ENCODE results near the gene SPTA1. TPM values are rescaled to one million over a fixed set of nuclear protein-coding genes. Genes with fewer than 3 reads are reported as not detected.
A peak's percentile ranks its signal among the peaks of the same experiment; 100 is the strongest.

The SPTA1 gene
- polyA plus RNA-seq, 3 donors: 0.19 to 0.28 TPM; not detected in 1

- H2AFZ ChIP-seq (ENCODE audit: insufficient read depth, low read depth, low read length, poor library complexity, severe bottlenecking): no peak overlapping the region
- H3K36me3 Mint-ChIP-seq: no peaks in the 10 kb centered on the region
- H3K36me3 ChIP-seq (replicated peaks in 1 of 2; ENCODE audit: control insufficient read depth in 1 of 2, insufficient read depth in 2 of 2, low read length in 2 of 2): no peaks in the 10 kb centered on the region
- H3K4me2 ChIP-seq (replicated peaks; ENCODE audit: extremely low read depth, low read length, poor library complexity, severe bottlenecking): no peak overlapping the region
- no peaks in the 10 kb centered on the region for H3K79me2 ChIP-seq (ENCODE audit: insufficient read depth, low read length)
- peaks cover 0 to 2% (median 0%) of the 10 kb centered on the region in 7 donors for H3K9me3 Mint-ChIP-seq
- H3K27me3 ChIP-seq (ENCODE audit: control insufficient read depth in 2 of 2, insufficient read depth in 2 of 2, low read length in 2 of 2): no peaks in the 10 kb centered on the region
- no peaks in the 10 kb centered on the region for H3K27me3 Mint-ChIP-seq (ENCODE audit: low read depth in 3 of 3)
- H3K4me3 ChIP-seq (replicated peaks in 1 of 3; ENCODE audit: low read depth in 2 of 3, low read length in 3 of 3): no peak overlapping the region
- intact Hi-C loops (cut with micrococcal nuclease): no loop called here
- no peak overlapping the region for H3K27ac ChIP-seq (ENCODE audit: low read depth in 1 of 2, low read length in 2 of 2)
- H3K4me1 ChIP-seq (ENCODE audit: control insufficient read depth in 1 of 2, insufficient read depth in 2 of 2, low read length in 2 of 2): peaks cover 3 to 14% of the 10 kb centered on the region in 2 donors
- H3K27ac Mint-ChIP-seq: peak overlapping the region in 1 of 7 donors; percentile 54
- TF ChIP-seq, protein P1, sequence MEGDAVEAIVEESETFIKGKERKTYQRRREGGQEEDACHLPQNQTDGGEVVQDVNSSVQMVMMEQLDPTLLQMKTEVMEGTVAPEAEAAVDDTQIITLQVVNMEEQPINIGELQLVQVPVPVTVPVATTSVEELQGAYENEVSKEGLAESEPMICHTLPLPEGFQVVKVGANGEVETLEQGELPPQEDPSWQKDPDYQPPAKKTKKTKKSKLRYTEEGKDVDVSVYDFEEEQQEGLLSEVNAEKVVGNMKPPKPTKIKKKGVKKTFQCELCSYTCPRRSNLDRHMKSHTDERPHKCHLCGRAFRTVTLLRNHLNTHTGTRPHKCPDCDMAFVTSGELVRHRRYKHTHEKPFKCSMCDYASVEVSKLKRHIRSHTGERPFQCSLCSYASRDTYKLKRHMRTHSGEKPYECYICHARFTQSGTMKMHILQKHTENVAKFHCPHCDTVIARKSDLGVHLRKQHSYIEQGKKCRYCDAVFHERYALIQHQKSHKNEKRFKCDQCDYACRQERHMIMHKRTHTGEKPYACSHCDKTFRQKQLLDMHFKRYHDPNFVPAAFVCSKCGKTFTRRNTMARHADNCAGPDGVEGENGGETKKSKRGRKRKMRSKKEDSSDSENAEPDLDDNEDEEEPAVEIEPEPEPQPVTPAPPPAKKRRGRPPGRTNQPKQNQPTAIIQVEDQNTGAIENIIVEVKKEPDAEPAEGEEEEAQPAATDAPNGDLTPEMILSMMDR (IDR thresholded peaks at IDR 0.05): no peak
- no peak overlapping the region for H3K4me3 Mint-ChIP-seq
- no peaks in the 10 kb centered on the region for H4K20me1 ChIP-seq (ENCODE audit: insufficient read depth, low read length)
- whole genome bisulfite sequencing (ENCODE audit: insufficient coverage): no CpG with 5 or more reads among the region's 4 CpGs
- no peak for DNase-seq
- no peaks in the 10 kb centered on the region for H3K9me3 ChIP-seq (replicated peaks in 1 of 2; ENCODE audit: control insufficient read depth in 1 of 2, insufficient read depth in 1 of 2, low read length in 2 of 2)
- H3K4me1 Mint-ChIP-seq: peaks cover 17% of the 10 kb centered on the region
- no peak overlapping the region for H3K9ac ChIP-seq (ENCODE audit: insufficient read depth, low read length, poor library complexity, severe bottlenecking)
Measured at GRCh38 chr1:158730453-158730852, 43.9 kb upstream of the SPTA1 start.

DNA sequence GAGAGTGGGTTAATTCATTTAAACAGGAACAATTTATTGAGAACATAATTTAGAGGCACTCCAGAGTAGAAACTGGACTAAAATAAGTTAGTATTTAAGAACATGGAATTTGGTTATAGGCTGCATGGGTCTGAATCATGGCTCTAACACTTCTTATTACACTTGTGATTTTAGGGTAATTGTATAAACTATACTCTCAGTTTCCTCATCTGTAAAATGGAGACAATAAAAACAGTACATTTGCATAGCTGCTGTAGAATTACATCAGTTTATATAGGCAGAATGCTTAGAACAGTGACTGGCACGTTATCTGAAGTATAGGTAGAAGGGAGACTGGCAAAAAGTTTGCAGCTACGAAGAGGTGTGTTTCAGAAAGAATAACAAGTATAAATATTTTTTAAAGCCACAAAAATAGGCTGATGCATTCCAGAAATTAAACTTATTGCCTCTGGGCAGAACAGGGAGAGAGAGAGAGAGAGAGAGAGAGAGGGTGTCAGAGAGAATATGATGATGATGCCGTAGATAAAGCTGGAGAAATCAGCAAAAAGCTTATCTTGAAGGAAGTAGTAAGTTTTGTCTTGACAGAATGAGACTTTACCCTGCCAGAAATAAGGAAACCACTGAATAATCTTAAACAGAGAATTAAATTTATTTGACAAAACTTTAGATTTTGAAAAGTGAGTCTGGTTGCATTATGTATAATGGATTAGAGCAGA is 42.2 kb upstream of the SPTA1 start:
- Histone ChIP-seq H3K4me1 (ENCODE audit: control insufficient read depth in 1 of 2, insufficient read depth in 2 of 2, low read length in 2 of 2) (peaks cover 3 to 14% of the 10 kb centered on the region in 2 donors), H4K20me1 (ENCODE audit: insufficient read depth, low read length) (no peaks in the 10 kb centered on the region), H3K4me3 (replicated peaks in 1 of 3; ENCODE audit: low read depth in 2 of 3, low read length in 3 of 3) (no peak overlapping the region), H3K27ac (ENCODE audit: low read depth in 1 of 2, low read length in 2 of 2) (no peak overlapping the region), H3K79me2 (ENCODE audit: insufficient read depth, low read length) (no peaks in the 10 kb centered on the region), H3K4me2 (replicated peaks; ENCODE audit: extremely low read depth, low read length, poor library complexity, severe bottlenecking) (no peak overlapping the region), H3K9ac (ENCODE audit: insufficient read depth, low read length, poor library complexity, severe bottlenecking) (no peak overlapping the region), H3K9me3 (replicated peaks in 1 of 2; ENCODE audit: control insufficient read depth in 1 of 2, insufficient read depth in 1 of 2, low read length in 2 of 2) (no peaks in the 10 kb centered on the region), H3K36me3 (replicated peaks in 1 of 2; ENCODE audit: control insufficient read depth in 1 of 2, insufficient read depth in 2 of 2, low read length in 2 of 2) (no peaks in the 10 kb centered on the region), H2AFZ (ENCODE audit: insufficient read depth, low read depth, low read length, poor library complexity, severe bottlenecking) (no peak overlapping the region), H3K27me3 (ENCODE audit: control insufficient read depth in 2 of 2, insufficient read depth in 2 of 2, low read length in 2 of 2) (no peaks in the 10 kb centered on the region)
- WGBS (ENCODE audit: insufficient coverage): no CpG with 5 or more reads among the region's 3 CpGs
- no peak for DNase-seq
- Mint-ChIP-seq H3K27me3 (ENCODE audit: low read depth in 3 of 3) (no peaks in the 10 kb centered on the region), H3K27ac (peak overlapping the region in 1 of 7 donors; percentile 43), H3K9me3 (peaks cover 0 to 2% (median 0%) of the 10 kb centered on the region in 7 donors), H3K4me1 (peaks cover 17% of the 10 kb centered on the region), H3K4me3 (no peak overlapping the region), H3K36me3 (no peaks in the 10 kb centered on the region)
- TF ChIP-seq, protein P1 (IDR thresholded peaks at IDR 0.05): no peak
- intact Hi-C loops (cut with micrococcal nuclease): no loop called here

Measured in CD14-positive monocyte (primary cell).